ENCODE measurements around the gene CDCA4. TPM values are rescaled to one million over a fixed set of nuclear protein-coding genes. Genes with fewer than 3 reads are reported as not detected.
A peak's percentile ranks its signal among the peaks of the same experiment; 100 is the strongest.
"Not testable (repeated sequence)": the region's sequence is repeated elsewhere in the genome, so short reads cannot be mapped to it uniquely, and the experiment has no call there.

CDCA4 gene
- polyA plus RNA-seq, 2 of the 4 experiments (the other 2 are of a cell fraction), result 24.2 to 26.9 TPM

DNA sequence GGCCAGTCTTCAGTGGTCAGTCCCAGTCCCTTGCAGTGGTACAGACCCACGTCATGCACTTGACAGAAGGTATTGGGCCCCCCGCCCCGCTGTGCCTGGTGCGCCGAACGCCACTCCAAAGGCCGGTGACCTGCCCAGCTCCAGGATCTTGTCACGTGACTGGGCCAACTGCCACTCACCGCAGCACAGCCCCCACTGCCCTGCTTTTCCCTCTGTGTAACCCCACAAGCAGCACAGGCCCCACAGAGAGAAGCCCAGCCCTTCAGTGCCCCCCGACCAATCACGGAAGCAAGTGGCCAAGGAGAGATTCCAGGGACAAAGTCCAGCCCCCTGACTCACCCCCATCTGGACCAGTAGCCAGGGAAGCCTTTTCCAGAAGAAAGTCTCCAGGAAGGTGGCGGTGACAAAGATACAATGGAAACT lies 43.8 kb upstream of the CDCA4 start:
- FAIRE-seq (no peak), DNase-seq (ENCODE audit: low read depth in 1 of 2, low spot score in 1 of 2) (no peak), ATAC-seq (peak; percentile 21 to 55; a peak in 4 of 6 replicates)
- 77% methylated on average over 12 of the region's 12 CpGs for WGBS (ENCODE audit: missing lambda C conversion rate)
- Histone ChIP-seq H3K4me1 (peaks cover 15% of the 10 kb centered on the region), H3K9me3 (no peaks in the 10 kb centered on the region), H3K27ac (peak overlapping the region in 1 of 2 experiments; percentile 67; a peak in 3 of 6 replicates), H3K4me3 (no peak overlapping the region), H3K4me2 (peak overlapping the region; percentile 46; the same call in 2 of the 3 replicates)
- TF ChIP-seq FOSL2 (IDR thresholded peaks at IDR 0.05) (no peak), FOSL2 (CRISPR knock-in tag; IDR thresholded peaks at IDR 0.05) (peak; percentile 33; the same call in 1 of the 2 replicates), KDM1A (IDR thresholded peaks at IDR 0.05; ENCODE audit: low read depth) (no peak)
- CTCF ChIA-PET, result interaction anchor here (1.3 to 3.7 kb wide), 4 partner anchors 10 to 76 kb away, joined by 3 to 24 read pairs (median 7); no protein-coding TSS in a partner anchor
- POLR2A ChIA-PET, result no interaction called here

DNA sequence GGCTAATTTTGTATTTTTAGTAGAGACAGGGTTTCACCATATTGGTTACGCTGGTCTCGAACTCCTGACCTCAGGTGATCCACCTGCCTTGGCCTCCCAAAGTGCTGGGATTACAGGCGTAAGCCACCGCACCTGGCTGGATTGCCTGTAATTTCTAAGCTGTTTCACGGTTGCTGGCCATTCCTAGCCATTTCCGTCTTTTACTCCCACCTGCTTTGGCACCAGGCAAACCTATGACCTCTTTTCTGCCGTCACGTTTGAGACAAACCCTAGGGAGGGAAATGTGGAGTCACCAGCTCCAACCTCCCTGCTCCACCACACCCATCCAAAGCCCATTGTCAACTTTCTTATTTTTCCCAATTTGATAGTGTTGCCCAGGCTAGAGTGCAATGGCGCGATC lies 43.1 kb upstream of the CDCA4 start:
- Histone ChIP-seq H3K4me1 (peaks cover 14% of the 10 kb centered on the region), H3K4me2 (no peak overlapping the region), H3K4me3 (no peak overlapping the region), H3K27ac (no peak overlapping the region; a peak in 1 of 6 replicates), H3K9me3 (no peaks in the 10 kb centered on the region)
- TF ChIP-seq SREBF2 (IDR thresholded peaks at IDR 0.05) (no peak), ZFP36 (IDR thresholded peaks at IDR 0.05; ENCODE audit: borderline replicate concordance, partially characterized antibody) (no peak), HOXB13 (CRISPR knock-in tag; IDR thresholded peaks at IDR 0.05; ENCODE audit: low read depth) (no peak), KDM1A (IDR thresholded peaks at IDR 0.05; ENCODE audit: low read depth) (no peak), TP53 (CRISPR knock-in tag; IDR thresholded peaks at IDR 0.05) (no peak), ZC3H11A (IDR thresholded peaks at IDR 0.05) (no peak), NFE2L2 (conservative IDR thresholded peaks at IDR 0.05; ENCODE audit: low read length) (no peak), MAFK (IDR thresholded peaks at IDR 0.05; ENCODE audit: partially characterized antibody) (no peak), HDAC2 (IDR thresholded peaks at IDR 0.05) (no peak), SMC3 (IDR thresholded peaks at IDR 0.05) (no peak), NPAS2 (CRISPR knock-in tag; IDR thresholded peaks at IDR 0.05; ENCODE audit: borderline replicate concordance) (no peak), EHF (CRISPR knock-in tag; IDR thresholded peaks at IDR 0.05) (no peak), ESRRA (IDR thresholded peaks at IDR 0.05; ENCODE audit: borderline replicate concordance, low read length) (no peak), EP300 (IDR thresholded peaks at IDR 0.05) (no peak)
- TF ChIP-seq, protein P1, sequence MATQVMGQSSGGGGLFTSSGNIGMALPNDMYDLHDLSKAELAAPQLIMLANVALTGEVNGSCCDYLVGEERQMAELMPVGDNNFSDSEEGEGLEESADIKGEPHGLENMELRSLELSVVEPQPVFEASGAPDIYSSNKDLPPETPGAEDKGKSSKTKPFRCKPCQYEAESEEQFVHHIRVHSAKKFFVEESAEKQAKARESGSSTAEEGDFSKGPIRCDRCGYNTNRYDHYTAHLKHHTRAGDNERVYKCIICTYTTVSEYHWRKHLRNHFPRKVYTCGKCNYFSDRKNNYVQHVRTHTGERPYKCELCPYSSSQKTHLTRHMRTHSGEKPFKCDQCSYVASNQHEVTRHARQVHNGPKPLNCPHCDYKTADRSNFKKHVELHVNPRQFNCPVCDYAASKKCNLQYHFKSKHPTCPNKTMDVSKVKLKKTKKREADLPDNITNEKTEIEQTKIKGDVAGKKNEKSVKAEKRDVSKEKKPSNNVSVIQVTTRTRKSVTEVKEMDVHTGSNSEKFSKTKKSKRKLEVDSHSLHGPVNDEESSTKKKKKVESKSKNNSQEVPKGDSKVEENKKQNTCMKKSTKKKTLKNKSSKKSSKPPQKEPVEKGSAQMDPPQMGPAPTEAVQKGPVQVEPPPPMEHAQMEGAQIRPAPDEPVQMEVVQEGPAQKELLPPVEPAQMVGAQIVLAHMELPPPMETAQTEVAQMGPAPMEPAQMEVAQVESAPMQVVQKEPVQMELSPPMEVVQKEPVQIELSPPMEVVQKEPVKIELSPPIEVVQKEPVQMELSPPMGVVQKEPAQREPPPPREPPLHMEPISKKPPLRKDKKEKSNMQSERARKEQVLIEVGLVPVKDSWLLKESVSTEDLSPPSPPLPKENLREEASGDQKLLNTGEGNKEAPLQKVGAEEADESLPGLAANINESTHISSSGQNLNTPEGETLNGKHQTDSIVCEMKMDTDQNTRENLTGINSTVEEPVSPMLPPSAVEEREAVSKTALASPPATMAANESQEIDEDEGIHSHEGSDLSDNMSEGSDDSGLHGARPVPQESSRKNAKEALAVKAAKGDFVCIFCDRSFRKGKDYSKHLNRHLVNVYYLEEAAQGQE (IDR thresholded peaks at IDR 0.05), result no peak
- TF ChIP-seq, protein P2, sequence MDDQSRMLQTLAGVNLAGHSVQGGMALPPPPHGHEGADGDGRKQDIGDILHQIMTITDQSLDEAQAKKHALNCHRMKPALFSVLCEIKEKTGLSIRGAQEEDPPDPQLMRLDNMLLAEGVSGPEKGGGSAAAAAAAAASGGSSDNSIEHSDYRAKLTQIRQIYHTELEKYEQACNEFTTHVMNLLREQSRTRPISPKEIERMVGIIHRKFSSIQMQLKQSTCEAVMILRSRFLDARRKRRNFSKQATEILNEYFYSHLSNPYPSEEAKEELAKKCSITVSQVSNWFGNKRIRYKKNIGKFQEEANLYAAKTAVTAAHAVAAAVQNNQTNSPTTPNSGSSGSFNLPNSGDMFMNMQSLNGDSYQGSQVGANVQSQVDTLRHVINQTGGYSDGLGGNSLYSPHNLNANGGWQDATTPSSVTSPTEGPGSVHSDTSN (IDR thresholded peaks at IDR 0.05), result no peak
- ATAC-seq, result no peak
- DNase-seq (ENCODE audit: low read depth in 1 of 2, low spot score in 1 of 2), result no peak
- CTCF ChIA-PET, result interaction anchor here (1.3 to 8.1 kb wide), 4 partner anchors 11 to 75 kb away, joined by 3 to 88 read pairs (median 7); no protein-coding TSS in a partner anchor
- WGBS (ENCODE audit: missing lambda C conversion rate), result 95% methylated on average over 10 of the region's 10 CpGs
- POLR2A ChIA-PET, result no interaction called here
- FAIRE-seq, result no peak

DNA sequence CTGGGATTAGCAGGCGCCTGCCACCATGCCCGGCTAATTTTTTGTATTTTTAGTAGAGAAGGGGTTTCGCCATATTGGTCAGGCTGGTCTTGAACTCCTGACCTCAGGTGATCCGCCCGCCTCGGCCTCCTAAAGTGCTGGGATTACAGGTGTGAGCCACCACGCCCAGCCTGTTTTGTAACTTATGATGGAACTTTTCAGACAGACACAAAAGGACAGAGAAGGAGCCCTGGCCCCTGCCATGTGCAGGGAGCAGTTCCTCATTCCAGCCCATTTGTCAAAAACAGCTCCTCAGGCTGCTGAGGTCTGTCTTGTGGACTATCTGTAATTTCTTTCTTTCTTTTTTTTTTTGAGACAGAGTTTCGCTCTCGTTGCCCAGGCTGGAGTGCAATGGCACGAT lies 42.6 kb upstream of the CDCA4 start:
- H3K4me2 ChIP-seq; DNase-seq (ENCODE audit: low read depth in 1 of 2, low spot score in 1 of 2); H3K4me3 ChIP-seq; H3K27ac ChIP-seq; H3K9me3 ChIP-seq; FAIRE-seq; POLR2A ChIA-PET; ATAC-seq: not testable (repeated sequence)
- WGBS (ENCODE audit: missing lambda C conversion rate), result 87% methylated on average over 10 of the region's 10 CpGs
- peaks cover 14% of the 10 kb centered on the region for H3K4me1 ChIP-seq
- CTCF ChIA-PET, result interaction anchor here (1.3 to 8.1 kb wide), 5 partner anchors 10 to 74 kb away, joined by 3 to 88 read pairs (median 6); no protein-coding TSS in a partner anchor

All from A549 (cell line).